Adrenal gland (tissue), 12 donors: ENCODE results near the gene LENG9. TPM values are rescaled to one million over a fixed set of nuclear protein-coding genes. Genes with fewer than 3 reads are reported as not detected.

Experiments
- DNase-seq, 7 donors: peaks; one replicate each; pipeline ENCODE4 v3.0.0-alpha.2; 2019 to 2020
- H3K27ac ChIP-seq, 5 donors: fragments of 200-600 bp; sonication (generic) in 4 of 5; 1 replicate in 3 of 5; 2 replicates in 2 of 5; pipeline versions ENCODE4 v1.5.1 to v1.8.0; 2016 to 2020; ENCODE audit warnings: mild to moderate bottlenecking in 1 of 5
- H3K27me3 ChIP-seq: fragments of 200-600 bp; 2 replicates; pipeline ENCODE4 v1.8.0; 2021
- H3K36me3 ChIP-seq, 2 donors: fragments of 200-600 bp; replicated peaks in 1 of 2; 1 replicate in 1 of 2; 2 replicates in 1 of 2; pipeline versions ENCODE4 v1.5.1 to v1.8.0; 2018 to 2022
- H3K4me1 ChIP-seq, 2 donors: fragments of 200-600 bp; replicated peaks in 1 of 2; 1 replicate in 1 of 2; 2 replicates in 1 of 2; pipeline versions ENCODE4 v1.5.1 to v1.8.0; 2018 to 2021
- H3K4me3 ChIP-seq, 4 donors: fragments of 200-600 bp; sonication (generic) in 3 of 4; one replicate each; pipeline ENCODE4 v1.5.1; 2016 to 2018
- H3K9me3 ChIP-seq, 3 donors: fragments of 200-600 bp; sonication (generic) in 1 of 3; replicated peaks in 1 of 3; 1 replicate in 2 of 3; 2 replicates in 1 of 3; pipeline versions ENCODE4 v1.5.1 to v1.8.0; 2016 to 2021
- POLR2A ChIP-seq, 2 donors: fragments of 450-650 bp; IDR thresholded peaks; one replicate each; pipeline ENCODE4 v1.6.1; 2017; ENCODE audit warnings: antibody characterized with exemption in 2 of 2, mild to moderate bottlenecking in 2 of 2, moderate library complexity in 1 of 2
- WGBS, 4 donors: extraction: QIAGEN DNeasy Blood & Tissue Kit in 2 of 4; methylation state at CpG; one replicate each; pipeline versions ENCODE4 v1.1.5 to v1.1.7; 2013 to 2017; 5-methylcytosine and 5-hydroxymethylcytosine counted together
- intact Hi-C, 2 donors: fragments of 100-400 bp; cut with DNase I; formaldehyde crosslinking; loops; one replicate each; pipeline versions ENCODE4 v1.14.1 to v1.15.0; 2022 to 2023
- polyA plus RNA-seq, 3 donors: library from polyadenylated mRNA; stranded (reverse); fragments of 200-250 nt in 2 of 3; fragments of 350-450 nt in 1 of 3; fragmentation: Illumina TruSeq in 1 of 3; extraction: RNeasy Lipid Tissue Mini Kit (QIAGEN cat#74804) in 1 of 3; gene quantifications; one replicate each; pipeline ENCODE4 v1.2.3, GENCODE V29; 2013 to 2014
- small RNA-seq, 2 donors: library from RNA; depleted of rRNA; stranded (forward); fragments of <200 nt; gene quantifications; one replicate each; pipeline ENCODE3, GENCODE V24; 2016
- total RNA-seq, 9 donors: library from RNA; depleted of rRNA in 4 of 9; stranded (reverse); fragments of >200 nt in 4 of 9; fragments of 120-200 nt in 1 of 9; fragmentation: NEBNext Ultra II Directional in 1 of 9; extraction: Animal tissue kit (Norgen Biotek cat#: 25700) in 1 of 9; gene quantifications; one replicate each; pipeline versions ENCODE4 v1.1.0 to v1.2.4, GENCODE V29; 2013 to 2023
- TF ChIP-seq, protein P1 (sequence below), 6 experiments: fragments of 450-650 bp in 4 of 6; fragments of 200-600 bp in 2 of 6; sonication (generic) in 1 of 6; IDR thresholded peaks; 1 replicate in 5 of 6; 2 replicates in 1 of 6; pipeline versions ENCODE4 v1.5.1 to v1.8.0; 2016 to 2021; ENCODE audit warnings: antibody characterized with exemption in 6 of 6, mild to moderate bottlenecking in 2 of 6, moderate library complexity in 1 of 6
- donor health status: healthy with polysubstance abuse.
- donor health status: Bipolar disorder and iron deficiency.
- donor health status: DM: yes; HTN: yes; CAD: no.
- donor health status: DM: no; HTN: no; CAD: no.
- donor health status: DM: no; HTN: no; CAD: no.
- donor health status: DM: yes; HTN: yes; CAD: no.

LENG9 gene
- total and polyA plus RNA-seq, 12 donors, result 1.3 to 15.3 (median 7.8) TPM

DNA sequence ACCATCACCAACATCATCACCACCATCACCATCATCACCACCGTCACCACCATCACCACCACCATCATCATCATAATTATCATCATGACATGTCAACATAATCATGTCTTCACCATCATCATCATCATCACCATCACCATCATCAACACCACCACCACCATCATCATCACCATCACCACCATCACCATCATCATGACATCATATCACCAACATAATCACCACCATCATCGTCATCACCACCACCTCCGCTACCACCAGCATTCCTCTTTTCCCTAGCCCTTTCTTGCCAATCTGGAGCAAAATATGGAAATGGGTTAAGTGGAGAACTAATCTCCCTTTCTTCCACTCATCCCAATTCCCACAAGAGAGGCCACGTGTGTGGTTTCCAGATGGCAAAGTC is 49.4 kb downstream of the LENG9 start:
- no peak overlapping the region for H3K4me3 ChIP-seq
- peaks cover 27% of the 10 kb centered on the region for H3K27me3 ChIP-seq
- 83 to 90% (median 86%) methylated on average over 4 of the region's 4 CpGs for WGBS, 4 donors
- H3K9me3 ChIP-seq, result no peaks in the 10 kb centered on the region
- DNase-seq, result no peak
- H3K36me3 ChIP-seq, result no peaks in the 10 kb centered on the region
- no peak overlapping the region for H3K27ac ChIP-seq
- intact Hi-C loops, result no loop called here
- no peak for TF ChIP-seq POLR2A (IDR thresholded peaks at IDR 0.05)
- TF ChIP-seq, protein P1, sequence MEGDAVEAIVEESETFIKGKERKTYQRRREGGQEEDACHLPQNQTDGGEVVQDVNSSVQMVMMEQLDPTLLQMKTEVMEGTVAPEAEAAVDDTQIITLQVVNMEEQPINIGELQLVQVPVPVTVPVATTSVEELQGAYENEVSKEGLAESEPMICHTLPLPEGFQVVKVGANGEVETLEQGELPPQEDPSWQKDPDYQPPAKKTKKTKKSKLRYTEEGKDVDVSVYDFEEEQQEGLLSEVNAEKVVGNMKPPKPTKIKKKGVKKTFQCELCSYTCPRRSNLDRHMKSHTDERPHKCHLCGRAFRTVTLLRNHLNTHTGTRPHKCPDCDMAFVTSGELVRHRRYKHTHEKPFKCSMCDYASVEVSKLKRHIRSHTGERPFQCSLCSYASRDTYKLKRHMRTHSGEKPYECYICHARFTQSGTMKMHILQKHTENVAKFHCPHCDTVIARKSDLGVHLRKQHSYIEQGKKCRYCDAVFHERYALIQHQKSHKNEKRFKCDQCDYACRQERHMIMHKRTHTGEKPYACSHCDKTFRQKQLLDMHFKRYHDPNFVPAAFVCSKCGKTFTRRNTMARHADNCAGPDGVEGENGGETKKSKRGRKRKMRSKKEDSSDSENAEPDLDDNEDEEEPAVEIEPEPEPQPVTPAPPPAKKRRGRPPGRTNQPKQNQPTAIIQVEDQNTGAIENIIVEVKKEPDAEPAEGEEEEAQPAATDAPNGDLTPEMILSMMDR (IDR thresholded peaks at IDR 0.05), result no peak
- peaks cover 0 to 5% of the 10 kb centered on the region in 2 donors for H3K4me1 ChIP-seq

DNA sequence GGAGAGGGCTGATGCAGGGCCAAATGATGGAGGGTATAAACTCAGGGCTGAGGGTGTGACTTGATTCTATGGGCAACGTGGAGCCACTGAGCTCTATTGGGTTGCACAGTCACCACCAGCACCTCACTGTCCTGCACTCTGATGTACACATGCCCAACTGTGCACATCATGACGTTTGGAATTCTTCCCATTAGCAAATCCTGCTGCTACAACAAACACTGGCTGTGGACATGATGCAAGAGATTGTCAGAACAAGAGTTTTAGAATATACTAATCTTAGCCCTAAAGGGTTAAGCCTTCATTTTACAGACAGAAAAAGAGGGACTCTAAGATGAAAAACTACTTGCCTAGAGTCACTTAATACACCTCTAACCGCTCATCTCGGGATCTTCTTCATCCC is 50.7 kb downstream of the LENG9 start:
- Histone ChIP-seq H3K4me1 (peaks cover 0 to 2% of the 10 kb centered on the region in 2 donors), H3K9me3 (no peaks in the 10 kb centered on the region), H3K4me3 (no peak overlapping the region), H3K36me3 (no peaks in the 10 kb centered on the region), H3K27ac (no peak overlapping the region), H3K27me3 (peaks cover 27% of the 10 kb centered on the region)
- DNase-seq, result no peak
- TF ChIP-seq, protein P1 (IDR thresholded peaks at IDR 0.05), result no peak
- no peak for TF ChIP-seq POLR2A (IDR thresholded peaks at IDR 0.05)
- intact Hi-C loops, result no loop called here
- 66 to 77% (median 70%) methylated on average over 4 of the region's 4 CpGs for WGBS, 4 donors

Small RNA genes lying within 50 kb of the gene (small RNA-seq; reads per million reads assigned to genes)
- gene AC245884.3, result 0 reads per million in 2 donors

Other genes starting within 250 kb of the LENG9 start
- gene LILRB3, start 240.8 kb downstream of the LENG9 start, total RNA-seq, result 10 to 100 TPM in 6 of 9 donors, 1 to 10 TPM in 1, under 1 TPM in 2; 0.22 to 56.2 (median 11.7) TPM
- 10 to 100 TPM in 1 of 3 donors, 1 to 10 TPM in 2; 2.8 to 32.6 (median 9.5) TPM for gene LILRB3, start 240.8 kb downstream of the LENG9 start, polyA plus RNA-seq
- gene LILRA6, start 221.0 kb downstream of the LENG9 start, total RNA-seq, result 1 to 10 TPM in 7 of 9 donors, under 1 TPM in 2; 0.30 to 9.3 (median 5.4) TPM
- 1 to 10 TPM; 2.5 to 8.5 (median 3.9) TPM for gene LILRA6, start 221.0 kb downstream of the LENG9 start, polyA plus RNA-seq
- 10 to 100 TPM in 8 of 9 donors, 1 to 10 TPM in 1; 4.2 to 68.6 (median 37.2) TPM for gene LILRB5, start 206.5 kb downstream of the LENG9 start, total RNA-seq
- 10 to 100 TPM in 2 of 3 donors, 1 to 10 TPM in 1; 9.8 to 23.0 (median 22.4) TPM for gene LILRB5, start 206.5 kb downstream of the LENG9 start, polyA plus RNA-seq
- 10 to 100 TPM in 2 of 9 donors, 1 to 10 TPM in 5, under 1 TPM in 2; 0.50 to 14.7 (median 7.2) TPM for gene LILRB2, start 182.7 kb downstream of the LENG9 start, total RNA-seq
- gene LILRB2, start 182.7 kb downstream of the LENG9 start, polyA plus RNA-seq, result 10 to 100 TPM in 2 of 3 donors, 1 to 10 TPM in 1; 4.2 to 16.5 (median 10.7) TPM
- gene LILRA5, start 150.6 kb downstream of the LENG9 start, total RNA-seq, result 1 to 10 TPM in 6 of 9 donors, under 1 TPM in 2, not detected in 1; 0.72 to 6.2 (median 3.0) TPM
- gene LILRA5, start 150.6 kb downstream of the LENG9 start, polyA plus RNA-seq, result 1 to 10 TPM; 1.9 to 3.1 (median 2.1) TPM
- 1 to 10 TPM in 1 of 9 donors, under 1 TPM in 4, not detected in 4; 0.06 to 1.3 (median 0.24) TPM for gene LILRA4, start 124.6 kb downstream of the LENG9 start, total RNA-seq
- not detected for gene LILRA4, start 124.6 kb downstream of the LENG9 start, polyA plus RNA-seq
- gene LAIR1, start 98.8 kb downstream of the LENG9 start, total RNA-seq, result 10 to 100 TPM in 8 of 9 donors, 1 to 10 TPM in 1; 3.5 to 80.7 (median 49.4) TPM
- 10 to 100 TPM; 14.4 to 39.2 (median 21.6) TPM for gene LAIR1, start 98.8 kb downstream of the LENG9 start, polyA plus RNA-seq
- gene TTYH1, start 48.3 kb downstream of the LENG9 start, total RNA-seq, result 1 to 10 TPM in 3 of 9 donors, under 1 TPM in 3, not detected in 3; 0.61 to 4.0 (median 1.2) TPM
- 1 to 10 TPM in 2 of 3 donors, not detected in 1; 1.6 to 1.7 TPM for gene TTYH1, start 48.3 kb downstream of the LENG9 start, polyA plus RNA-seq
- gene LENG8, start 14.6 kb downstream of the LENG9 start, total RNA-seq, result 100 to 1,000 TPM in 4 of 9 donors, 10 to 100 TPM in 5; 21.7 to 207 (median 75.1) TPM
- 100 to 1,000 TPM in 2 of 3 donors, 10 to 100 TPM in 1; 17.4 to 725 (median 247) TPM for gene LENG8, start 14.6 kb downstream of the LENG9 start, polyA plus RNA-seq
- gene CDC42EP5, start 9.5 kb upstream of the LENG9 start, total RNA-seq, result 10 to 100 TPM in 7 of 9 donors, 1 to 10 TPM in 2; 8.0 to 27.9 (median 15.6) TPM
- 10 to 100 TPM in 2 of 3 donors, under 1 TPM in 1; 0.44 to 36.0 (median 16.5) TPM for gene CDC42EP5, start 9.5 kb upstream of the LENG9 start, polyA plus RNA-seq
- gene LAIR2, start 39.1 kb upstream of the LENG9 start, total RNA-seq, result 1 to 10 TPM in 1 of 9 donors, under 1 TPM in 1, not detected in 7; 0.91 to 1.4 TPM
- not detected for gene LAIR2, start 39.1 kb upstream of the LENG9 start, polyA plus RNA-seq
- gene LILRA2, start 110.0 kb upstream of the LENG9 start, total RNA-seq, result 1 to 10 TPM in 8 of 9 donors, under 1 TPM in 1; 0.55 to 9.2 (median 4.6) TPM
- gene LILRA2, start 110.0 kb upstream of the LENG9 start, polyA plus RNA-seq, result 10 to 100 TPM in 1 of 3 donors, 1 to 10 TPM in 2; 1.5 to 13.5 (median 2.6) TPM
- gene LILRA1, start 129.9 kb upstream of the LENG9 start, total RNA-seq, result 1 to 10 TPM in 5 of 9 donors, under 1 TPM in 4; 0.30 to 5.5 (median 1.1) TPM
- gene LILRA1, start 129.9 kb upstream of the LENG9 start, polyA plus RNA-seq, result 1 to 10 TPM in 1 of 3 donors, under 1 TPM in 2; 0.51 to 3.0 (median 0.88) TPM
- gene LILRB1, start 166.7 kb upstream of the LENG9 start, total RNA-seq, result 10 to 100 TPM in 5 of 9 donors, 1 to 10 TPM in 2, under 1 TPM in 2; 0.36 to 20.2 (median 10.1) TPM
- gene LILRB1, start 166.7 kb upstream of the LENG9 start, polyA plus RNA-seq, result 10 to 100 TPM in 1 of 3 donors, 1 to 10 TPM in 2; 2.4 to 14.7 (median 3.1) TPM
- gene LILRB4, start 199.2 kb upstream of the LENG9 start, total RNA-seq, result 10 to 100 TPM in 6 of 9 donors, 1 to 10 TPM in 1, under 1 TPM in 2; 0.83 to 26.4 (median 10.9) TPM
- 10 to 100 TPM in 1 of 3 donors, 1 to 10 TPM in 2; 2.5 to 12.1 (median 5.0) TPM for gene LILRB4, start 199.2 kb upstream of the LENG9 start, polyA plus RNA-seq